Skin epidermis (tissue), 12 donors: ENCODE measurements around the gene DAZAP1.
"Not testable (repeated sequence)": the region's sequence is repeated elsewhere in the genome, so short reads cannot be mapped to it uniquely, and the experiment has no call there.

Experiments
- H3K27ac ChIP-seq, 21 experiments: fragments of 200-600 bp; sonication (generic) in 11 of 21; one replicate each; pipeline ENCODE4 v1.5.0; 2020; ENCODE audit warnings: mild to moderate bottlenecking in 3 of 21, inconsistent platforms in 2 of 21, moderate library complexity in 2 of 21
- H3K4me3 ChIP-seq, 7 experiments: fragments of 200-600 bp; sonication (generic) in 2 of 7; one replicate each; pipeline ENCODE4 v1.5.0; 2020; ENCODE audit warnings: inconsistent platforms in 2 of 7, mild to moderate bottlenecking in 2 of 7, moderate library complexity in 1 of 7

Gene DAZAP1

DNA sequence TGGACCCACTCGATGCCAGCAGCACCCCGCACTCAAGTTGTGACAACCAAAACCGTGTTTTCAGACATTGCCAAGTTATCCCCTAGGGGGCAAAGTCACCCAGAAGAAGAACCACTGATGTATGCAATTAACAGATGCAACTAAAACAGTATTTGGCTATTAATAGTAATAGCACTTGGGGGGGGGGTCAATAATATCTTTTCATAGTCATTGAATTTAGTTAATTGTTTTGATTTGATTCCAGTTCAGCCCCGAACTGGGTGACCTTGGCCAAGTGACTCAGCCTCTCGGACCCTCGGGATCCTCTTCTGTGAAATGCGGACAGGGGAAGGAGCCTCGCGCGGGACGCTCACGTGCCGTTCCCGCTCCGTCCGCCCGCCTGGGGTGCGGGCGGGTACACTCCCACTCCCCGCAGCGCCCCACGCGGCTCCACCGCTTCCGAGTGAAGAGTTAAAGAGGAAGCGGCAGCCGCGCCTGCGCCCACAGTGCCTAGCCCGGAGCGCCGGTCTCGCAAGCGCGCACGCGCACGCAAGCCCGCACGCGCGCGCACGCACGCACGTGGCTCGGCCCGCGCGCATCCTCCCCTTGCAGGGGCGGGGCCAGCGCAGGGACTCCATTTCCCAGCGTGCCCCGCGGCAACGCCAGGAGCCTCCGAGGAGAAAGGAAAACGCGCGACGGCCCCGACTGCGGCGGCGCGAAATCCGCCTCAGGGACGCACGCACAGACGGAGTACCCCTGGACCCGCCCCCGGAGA, 435 bp upstream of the DAZAP1 start:
- Histone ChIP-seq H3K27ac (peak overlapping the region in 20 of 21 experiments; percentile 53 to 99 (median 76)), H3K4me3 (peak overlapping the region; percentile 27 to 97 (median 40))

GRCh38 chr19:1408300-1409203, 1.2 kb downstream of the DAZAP1 start:
- H3K27ac ChIP-seq, result peak overlapping the region; percentile 83 to 100 (median 98)
- H3K4me3 ChIP-seq, result peak overlapping the region; percentile 75 to 99 (median 97)

- H3K27ac ChIP-seq, result peak overlapping the region in 20 of 21 experiments; percentile 89 to 100 (median 98)
- peak overlapping the region; percentile 75 to 99 (median 97) for H3K4me3 ChIP-seq
Measured at GRCh38 chr19:1409204-1410005, 2.0 kb downstream of the DAZAP1 start.

- Histone ChIP-seq H3K27ac (peak overlapping the region in 11 of 21 experiments; percentile 0 to 99 (median 54)), H3K4me3 (peak overlapping the region in 1 of 7 experiments; percentile 89)
Measured at GRCh38 chr19:1410136-1410786, 2.9 kb downstream of the DAZAP1 start.

- peak overlapping the region in 11 of 21 experiments; percentile 0 to 99 (median 50) for H3K27ac ChIP-seq
Measured at GRCh38 chr19:1410789-1411188, 3.4 kb downstream of the DAZAP1 start.

DNA sequence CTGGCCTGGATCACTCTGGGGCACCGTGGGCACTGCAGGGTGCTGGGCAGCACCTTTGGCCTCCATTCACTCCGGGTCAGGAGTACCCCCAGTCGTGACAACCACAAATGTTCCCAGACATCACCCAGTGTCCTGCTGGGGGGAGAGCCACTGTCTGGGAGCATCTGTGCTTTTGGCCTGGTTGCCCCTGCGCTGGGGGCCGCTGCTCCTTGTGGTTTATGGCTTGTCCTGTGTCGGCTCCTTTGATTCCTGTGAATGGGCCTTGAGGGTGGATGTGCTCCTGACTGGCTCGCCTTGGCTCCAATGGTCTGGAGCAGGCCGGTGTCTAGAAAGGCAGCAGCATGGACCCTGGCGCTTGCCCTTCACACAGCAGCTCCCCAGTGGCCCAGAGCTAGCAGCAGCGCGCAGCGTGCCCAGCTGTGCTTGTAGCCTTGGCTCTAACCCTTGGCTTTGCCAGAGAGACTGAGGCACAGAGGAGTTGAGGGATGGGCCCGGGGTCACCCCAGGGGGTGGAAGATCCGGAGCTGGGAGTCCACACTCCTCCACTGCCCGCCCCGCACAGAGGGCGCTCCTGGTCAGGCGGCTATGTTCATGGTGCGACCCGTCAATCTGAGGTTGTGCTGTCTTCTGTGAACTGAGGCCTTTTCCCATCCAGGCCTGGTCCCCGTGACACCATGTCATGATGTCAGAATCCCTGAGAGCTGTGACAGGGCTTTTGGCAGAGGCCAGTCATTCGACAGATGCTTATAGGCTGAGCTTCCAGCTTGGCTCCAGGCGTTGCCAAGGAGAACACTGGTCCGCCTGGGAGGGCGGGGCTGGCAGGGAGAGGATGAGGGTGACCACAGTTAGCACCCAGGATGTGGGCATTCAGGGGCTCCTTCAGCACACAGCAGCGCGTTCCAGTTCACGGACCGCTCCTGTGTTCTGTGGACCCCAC, 4.1 kb downstream of the DAZAP1 start:
- Histone ChIP-seq H3K27ac (peak overlapping the region in 11 of 21 experiments; percentile 0 to 98 (median 48)), H3K4me3 (no peak overlapping the region)

More at GRCh38 chr19:1410789-1411188, 3.4 kb downstream of the DAZAP1 start:
- no peak overlapping the region for H3K4me3 ChIP-seq

DNA sequence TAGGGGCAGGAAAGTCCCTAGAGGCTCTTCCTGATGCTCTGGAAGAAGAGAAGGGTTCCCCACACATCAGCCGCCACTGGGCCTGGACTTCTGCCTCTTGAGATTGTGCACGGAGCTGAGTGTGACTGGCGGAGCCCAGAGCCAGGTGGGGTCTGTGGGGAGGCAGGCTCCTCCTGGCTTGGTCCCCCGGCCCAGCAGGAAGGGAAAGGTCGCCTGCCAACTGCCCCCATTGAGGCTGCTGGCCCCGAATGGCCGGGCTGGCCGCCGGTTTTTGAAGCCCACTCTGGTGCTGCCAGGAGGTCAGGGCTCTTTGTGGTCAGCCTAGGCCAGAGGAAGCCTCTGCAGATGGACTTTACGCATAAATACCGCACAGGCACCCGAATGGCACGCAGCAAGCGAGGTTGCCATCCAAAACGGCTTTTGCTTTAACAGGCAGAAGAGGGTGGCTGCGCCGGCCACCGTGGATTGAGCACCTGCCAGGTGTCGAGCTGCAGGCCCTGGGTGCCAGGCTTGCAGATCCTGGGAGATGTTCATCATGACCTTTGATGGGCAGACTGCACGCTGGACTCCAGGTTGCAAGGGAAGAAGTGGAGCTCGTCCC, 5.0 kb downstream of the DAZAP1 start:
- H3K4me3 ChIP-seq, result no peak overlapping the region
- peak overlapping the region in 7 of 21 experiments; percentile 15 to 61 (median 48) for H3K27ac ChIP-seq

DNA sequence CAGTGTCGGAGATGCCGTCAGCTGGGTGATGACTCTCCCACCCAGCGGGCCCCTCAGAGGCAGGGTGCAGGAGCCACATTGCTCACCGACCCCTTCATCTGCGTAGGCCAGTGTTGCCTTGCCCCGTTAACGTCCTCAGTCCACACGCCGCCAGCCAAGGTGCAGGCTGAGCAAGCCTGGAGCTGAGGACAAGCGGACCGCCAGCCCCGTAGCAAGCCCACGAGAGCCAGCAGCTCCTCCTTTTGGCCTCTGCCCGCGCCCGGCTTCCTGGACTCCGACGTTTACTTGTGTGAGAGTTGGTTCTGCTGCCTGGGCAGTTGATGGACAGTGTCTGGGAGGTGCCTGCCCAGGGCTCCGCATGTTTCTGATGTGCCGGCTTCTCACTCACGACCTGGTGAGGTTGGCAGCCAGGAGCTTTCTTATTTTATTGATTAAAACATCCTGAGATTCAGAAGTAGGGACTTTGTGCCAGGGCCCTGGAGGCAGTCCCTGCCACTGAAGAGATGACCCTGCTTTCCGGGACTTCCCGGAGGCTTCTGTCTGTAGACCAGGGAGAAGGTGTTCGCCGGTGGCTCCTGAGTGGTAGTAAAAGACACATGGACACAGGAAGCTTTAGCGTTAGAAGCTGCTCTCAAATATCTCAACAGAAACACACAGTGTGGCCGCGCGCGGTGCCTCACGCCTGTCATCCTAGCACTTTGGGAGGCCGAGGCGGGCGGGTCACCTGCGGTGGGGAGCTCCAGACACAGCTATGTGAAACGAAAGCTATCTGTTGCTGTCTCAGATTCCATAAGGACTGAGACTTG, 5.8 kb downstream of the DAZAP1 start:
- peak overlapping the region in 3 of 21 experiments; percentile 33 to 61 (median 57) for H3K27ac ChIP-seq
- H3K4me3 ChIP-seq, result no peak overlapping the region

- peak overlapping the region in 19 of 21 experiments; percentile 30 to 85 (median 74) for H3K27ac ChIP-seq
- H3K4me3 ChIP-seq, result no peak overlapping the region
Measured at GRCh38 chr19:1416014-1416841, 8.8 kb downstream of the DAZAP1 start.

GRCh38 chr19:1417145-1417544, 9.8 kb downstream of the DAZAP1 start:
- no peak overlapping the region for H3K4me3 ChIP-seq
- peak overlapping the region in 9 of 21 experiments; percentile 5 to 85 (median 75) for H3K27ac ChIP-seq

DNA sequence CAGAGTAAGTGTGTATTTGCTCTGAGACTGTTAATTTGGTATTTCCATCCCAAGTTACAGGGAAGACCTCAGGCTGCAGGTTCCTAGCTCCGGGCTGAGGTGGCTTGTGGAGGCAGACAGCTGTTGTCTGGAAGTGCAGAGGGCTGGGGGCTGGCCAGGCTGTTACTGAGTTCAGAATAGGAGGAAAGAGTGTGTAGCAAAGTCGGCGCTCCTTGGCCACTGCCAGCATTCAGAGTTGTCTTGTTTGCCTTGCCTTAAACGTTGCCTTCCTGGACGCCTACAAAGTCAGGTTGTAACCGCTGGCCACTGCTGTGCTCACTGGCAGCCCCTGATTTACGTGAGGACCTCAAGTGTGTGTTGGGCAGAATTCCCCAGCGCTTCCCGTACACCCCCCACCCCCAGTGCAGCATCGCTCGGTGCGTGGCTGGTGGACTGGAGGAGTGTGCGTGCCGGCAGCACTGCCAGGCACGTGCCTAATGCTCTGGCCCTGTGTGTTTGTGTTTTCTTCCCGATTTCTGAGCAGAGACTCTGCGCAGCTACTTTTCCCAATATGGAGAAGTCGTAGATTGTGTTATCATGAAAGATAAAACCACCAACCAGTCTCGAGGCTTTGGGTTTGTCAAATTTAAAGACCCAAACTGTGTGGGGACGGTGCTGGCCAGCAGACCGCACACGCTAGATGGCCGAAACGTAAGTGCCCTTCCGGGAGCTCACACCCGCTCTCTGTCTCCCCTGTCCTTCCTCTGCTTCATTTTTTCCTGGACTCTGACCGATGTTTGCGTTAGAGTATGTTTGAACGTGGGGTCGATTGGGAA, 10.5 kb downstream of the DAZAP1 start:
- H3K27ac ChIP-seq, result peak overlapping the region in 4 of 21 experiments; percentile 9 to 75 (median 28)
- no peak overlapping the region for H3K4me3 ChIP-seq

GRCh38 chr19:1418496-1418775, 11.1 kb downstream of the DAZAP1 start:
- no peak overlapping the region for H3K27ac ChIP-seq
- no peak overlapping the region for H3K4me3 ChIP-seq

- Histone ChIP-seq H3K27ac (no peak overlapping the region), H3K4me3 (no peak overlapping the region)
Measured at GRCh38 chr19:1418951-1419738, 11.8 kb downstream of the DAZAP1 start.

- H3K4me3 ChIP-seq, H3K27ac ChIP-seq: not testable (repeated sequence)
Measured at GRCh38 chr19:1420085-1420484, 12.7 kb downstream of the DAZAP1 start.

- H3K27ac ChIP-seq, result no peak overlapping the region
Measured at GRCh38 chr19:1420590-1420989, 13.2 kb downstream of the DAZAP1 start.

More at GRCh38 chr19:1420590-1420989, 13.2 kb downstream of the DAZAP1 start:
- no peak overlapping the region for H3K4me3 ChIP-seq
